H4 (cell line): ENCODE results near the gene TRIM17. TPM values are rescaled to one million over a fixed set of nuclear protein-coding genes. Genes with fewer than 3 reads are reported as not detected.
"Not testable (repeated sequence)": the region's sequence is repeated elsewhere in the genome, so short reads cannot be mapped to it uniquely, and the experiment has no call there.

Source experiments
- DNase-seq: peaks from one replicate; pipeline ENCODE4 v3.0.0-alpha.2; 2015; ENCODE audit warnings: low spot score
- total RNA-seq: library from RNA; depleted of rRNA; stranded (reverse); fragments of >200 nt; shearing (Covaris generic); gene quantifications from 2 replicates; pipeline ENCODE4 v1.2.3, GENCODE V29; 2014

The TRIM17 gene
- total RNA-seq, 1 experiment from 2014 or later: not detected

DNA sequence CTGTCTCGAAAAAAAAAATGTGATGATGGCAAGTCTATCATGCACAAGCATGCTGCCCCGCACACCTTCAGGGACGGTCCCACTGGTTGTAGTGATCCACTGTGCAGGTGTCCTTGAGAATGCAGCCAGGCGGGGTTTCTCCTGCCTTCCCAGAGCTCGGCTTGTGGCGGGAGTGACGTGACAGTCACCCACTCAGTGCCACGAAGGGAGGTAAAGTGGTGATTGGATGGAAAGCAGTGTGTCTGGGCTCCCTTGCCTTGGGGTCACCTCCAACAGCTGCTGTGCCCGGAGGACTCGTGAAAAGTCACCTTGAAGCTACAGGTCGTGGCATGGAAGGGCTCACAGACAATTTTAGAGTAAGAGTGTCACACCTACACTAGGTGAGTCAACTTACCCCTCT lies 33.5 kb upstream of the TRIM17 start:
- DNase-seq: no peak

DNA sequence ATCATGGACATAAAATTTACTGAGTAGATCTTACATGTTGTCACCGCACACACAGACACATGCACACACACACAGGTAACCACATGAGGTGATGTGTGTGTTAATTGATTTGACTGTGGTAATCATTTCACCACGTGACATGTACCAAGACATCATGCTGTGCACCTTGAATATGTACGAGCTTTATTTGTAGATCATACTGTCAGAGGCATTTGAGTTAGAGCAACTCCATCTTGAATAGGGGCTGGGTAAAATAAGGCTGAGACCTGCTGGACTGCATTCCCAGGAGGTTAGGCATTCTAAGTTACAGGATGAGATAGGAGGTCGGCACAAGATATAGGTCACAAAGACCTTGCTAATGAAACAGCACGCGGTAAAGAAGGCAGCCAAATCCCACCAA lies 31.7 kb upstream of the TRIM17 start:
- DNase-seq: no peak

DNA sequence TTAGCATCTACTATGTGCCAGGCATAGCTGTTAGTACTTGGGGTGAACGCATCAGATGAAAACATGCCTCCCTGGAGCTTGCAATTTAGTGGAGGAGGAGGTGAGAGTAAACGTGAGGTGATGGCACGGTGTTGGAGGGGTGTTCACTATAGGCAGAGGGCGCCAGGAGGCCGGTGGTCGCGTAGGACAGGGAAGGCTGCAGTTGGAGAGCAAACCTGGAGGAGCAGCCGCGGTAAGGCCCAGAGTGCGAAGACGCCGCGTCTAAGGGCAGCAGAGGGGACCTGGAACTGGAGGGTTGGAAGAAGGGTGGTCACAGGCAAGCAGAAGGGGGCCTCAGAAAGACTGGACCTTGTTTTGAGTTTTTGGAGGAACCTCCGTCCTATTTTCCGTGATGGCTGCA lies 30.2 kb upstream of the TRIM17 start:
- DNase-seq: no peak

GRCh38 chr1:228445843-228446650 lies 29.4 kb upstream of the TRIM17 start:
- DNase-seq: no peak

GRCh38 chr1:228445490-228445842 lies 28.8 kb upstream of the TRIM17 start:
- DNase-seq: no peak

GRCh38 chr1:228443395-228443794 lies 26.7 kb upstream of the TRIM17 start:
- no peak for DNase-seq

- no peak for DNase-seq
Measured at GRCh38 chr1:228440761-228441500, 24.3 kb upstream of the TRIM17 start.

GRCh38 chr1:228438266-228438665 lies 21.6 kb upstream of the TRIM17 start:
- DNase-seq: no peak

DNA sequence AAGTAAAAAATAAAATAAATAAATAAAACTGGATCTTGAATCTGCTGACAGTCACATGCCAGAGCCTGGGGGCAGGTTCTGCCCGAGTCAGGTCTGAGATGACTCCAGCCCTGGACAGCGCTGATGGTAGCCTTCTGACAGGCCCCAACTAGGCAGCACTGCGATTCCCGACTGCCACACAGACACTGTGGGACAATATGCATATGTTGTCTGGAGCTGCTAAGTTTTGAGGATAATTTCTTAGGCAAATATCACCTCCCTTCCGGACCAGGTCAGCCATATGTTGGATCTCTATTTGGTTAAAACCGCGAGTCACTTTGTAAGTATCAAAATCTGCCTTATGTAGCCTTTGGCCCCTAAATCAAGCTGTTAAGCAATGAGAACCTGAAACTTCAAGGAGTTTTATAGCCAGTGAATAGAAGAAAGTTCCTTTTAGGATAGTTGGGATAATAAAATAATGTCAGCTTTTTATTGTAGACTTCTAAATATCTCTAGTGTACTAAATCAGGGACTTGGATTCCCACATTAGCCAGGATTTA lies 20.8 kb upstream of the TRIM17 start:
- no peak for DNase-seq

- DNase-seq: no peak
Measured at GRCh38 chr1:228434689-228435088, 18.0 kb upstream of the TRIM17 start.

DNA sequence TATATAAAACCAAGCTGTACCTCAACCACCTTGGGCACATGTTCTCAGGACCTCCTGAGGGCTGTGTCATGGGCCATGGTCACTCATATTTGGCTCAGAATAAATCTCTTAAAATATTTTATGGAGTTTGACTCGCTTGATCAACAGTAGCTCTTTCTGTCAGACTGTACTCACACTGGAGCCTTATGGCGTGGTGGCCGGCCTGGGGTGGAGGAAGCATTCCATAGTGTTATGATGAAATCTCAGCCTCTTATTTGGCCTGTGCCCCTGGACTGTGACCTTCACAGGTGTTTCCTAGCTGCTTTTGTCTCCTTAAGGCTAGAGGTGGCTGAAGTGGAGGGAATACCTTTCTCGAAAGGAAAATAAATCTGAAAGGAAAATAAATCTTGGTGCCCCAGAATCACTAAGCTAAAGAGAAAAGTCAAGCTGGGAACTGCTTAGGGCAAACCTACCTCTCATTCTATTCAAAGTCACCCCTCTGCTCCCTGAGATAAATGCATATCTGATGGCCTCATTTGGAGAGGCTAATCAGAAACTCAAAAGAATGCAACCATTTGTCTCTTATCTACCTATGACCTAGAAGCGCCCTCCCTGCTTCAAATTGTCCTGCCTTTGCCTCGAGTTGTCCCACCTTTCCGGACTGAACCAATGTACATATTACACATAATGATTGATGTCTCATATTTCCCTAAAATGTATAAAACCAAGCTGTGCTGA lies 16.8 kb upstream of the TRIM17 start:
- DNase-seq: not testable (repeated sequence)

DNA sequence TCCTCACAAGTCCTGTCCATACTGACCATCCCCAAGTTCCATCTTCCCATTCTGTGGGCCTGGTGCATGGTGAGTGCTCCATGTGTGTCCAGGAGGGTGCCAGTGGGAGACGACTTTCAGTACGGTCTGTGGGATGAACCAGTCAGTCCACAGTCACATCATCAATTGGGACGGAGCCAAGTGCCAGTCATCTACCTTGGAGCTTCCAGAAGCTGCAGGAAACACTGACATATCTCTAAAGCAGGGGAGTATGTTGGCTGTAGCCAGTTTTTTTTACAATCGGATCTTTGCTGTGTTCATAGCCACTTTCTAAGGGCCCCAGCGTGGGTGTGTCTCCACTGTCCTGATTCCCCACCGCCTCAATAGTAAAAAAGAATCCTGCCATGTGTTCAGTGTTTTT lies 13.6 kb upstream of the TRIM17 start:
- no peak for DNase-seq

- no peak for DNase-seq
Measured at GRCh38 chr1:228429698-228430097, 13.0 kb upstream of the TRIM17 start.

GRCh38 chr1:228429007-228429406 lies 12.3 kb upstream of the TRIM17 start:
- DNase-seq: no peak

DNA sequence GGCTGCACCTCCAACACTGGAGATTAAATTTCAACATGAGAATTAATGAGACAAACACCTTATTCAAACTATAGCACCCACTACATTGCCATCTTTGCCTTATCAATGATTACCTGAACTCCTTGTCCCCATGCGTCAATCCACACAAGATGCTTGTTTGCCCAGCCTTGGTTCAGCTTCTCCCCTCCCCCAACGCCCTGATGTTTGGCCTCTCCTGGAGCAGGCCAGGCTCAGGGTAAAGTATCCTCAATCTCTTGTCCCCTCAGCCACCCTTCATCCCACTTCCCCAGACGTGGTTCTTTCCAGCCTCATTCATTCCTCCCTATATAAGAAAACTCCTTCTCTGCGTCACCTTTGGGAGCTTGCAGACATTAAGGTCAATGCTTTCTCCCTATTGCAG lies 11.8 kb upstream of the TRIM17 start:
- DNase-seq: no peak

GRCh38 chr1:228426518-228427175 lies 10.0 kb upstream of the TRIM17 start:
- no peak for DNase-seq

GRCh38 chr1:228424685-228425660 lies 8.3 kb upstream of the TRIM17 start:
- DNase-seq: no peak

DNA sequence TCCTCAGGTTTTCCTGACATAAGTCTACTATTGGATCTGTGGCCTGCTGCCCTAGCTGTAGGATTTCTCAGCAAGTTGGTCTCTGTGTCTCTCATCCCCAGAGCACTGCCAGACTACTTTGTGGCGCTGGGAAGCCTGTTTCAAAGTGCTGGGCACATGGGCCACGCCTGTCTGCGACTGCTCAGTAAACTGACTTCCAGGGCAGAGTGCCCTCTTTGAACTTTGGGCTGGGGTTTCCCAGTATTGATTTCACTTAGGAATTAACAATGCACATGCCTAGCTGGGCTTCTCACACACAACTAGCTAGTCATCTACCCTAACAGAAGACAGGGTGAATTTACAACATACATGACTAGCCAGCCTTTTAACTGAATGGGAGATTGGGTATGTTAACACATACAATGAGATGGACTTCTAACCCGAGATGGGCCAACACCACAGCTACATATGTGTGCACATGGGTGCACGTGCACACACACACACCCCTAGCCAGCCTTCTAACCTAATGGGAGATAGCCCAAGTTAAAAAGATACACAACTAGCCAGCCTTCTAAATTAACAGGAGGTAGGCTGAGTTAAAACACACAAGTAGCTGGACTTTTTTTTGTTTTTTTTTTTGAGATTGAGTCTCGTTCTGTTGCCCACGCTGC lies 6.9 kb upstream of the TRIM17 start:
- DNase-seq: no peak

DNA sequence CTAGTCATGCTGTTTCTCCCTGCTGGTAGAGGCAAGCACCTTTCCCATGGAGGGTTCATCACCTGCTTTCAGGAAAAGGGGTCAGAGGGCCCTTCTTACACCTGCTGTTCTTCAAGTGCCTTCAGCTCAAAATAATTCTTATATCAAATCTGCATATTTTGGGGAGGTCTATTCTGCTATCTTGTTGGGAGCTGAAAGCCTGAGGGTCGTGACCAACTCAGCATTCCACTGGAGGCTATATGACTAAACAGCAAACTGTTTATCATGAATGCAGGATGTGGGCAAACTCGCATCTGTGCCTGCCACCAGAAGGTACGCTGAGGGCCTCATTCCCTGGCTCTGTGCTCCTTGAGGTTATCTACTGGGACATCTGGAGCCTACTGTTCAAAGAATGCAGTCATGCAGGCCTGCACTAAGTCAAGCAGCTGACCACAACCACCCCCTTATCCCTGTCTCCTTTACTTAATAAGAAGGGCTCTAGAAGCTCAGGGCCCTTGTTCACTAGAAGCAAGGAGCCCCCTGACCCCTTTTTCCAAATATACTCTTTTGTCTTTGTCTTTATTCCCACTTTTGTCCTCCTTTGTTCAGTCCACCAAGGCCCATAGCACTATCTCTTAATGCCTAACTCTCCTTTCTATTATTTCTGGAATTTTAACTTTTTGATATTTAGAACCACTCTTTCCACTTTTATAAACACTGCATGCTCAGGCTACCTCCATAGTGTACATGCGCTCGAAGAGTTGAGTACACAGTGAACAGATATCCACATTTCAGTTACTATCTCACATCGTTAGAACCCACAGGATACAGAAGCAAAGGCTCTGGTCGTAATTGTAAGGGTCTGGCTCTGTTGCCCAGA lies 4.5 kb upstream of the TRIM17 start:
- peak; percentile 67 for DNase-seq
